ENCODE data around the gene CNTNAP2.

DNA sequence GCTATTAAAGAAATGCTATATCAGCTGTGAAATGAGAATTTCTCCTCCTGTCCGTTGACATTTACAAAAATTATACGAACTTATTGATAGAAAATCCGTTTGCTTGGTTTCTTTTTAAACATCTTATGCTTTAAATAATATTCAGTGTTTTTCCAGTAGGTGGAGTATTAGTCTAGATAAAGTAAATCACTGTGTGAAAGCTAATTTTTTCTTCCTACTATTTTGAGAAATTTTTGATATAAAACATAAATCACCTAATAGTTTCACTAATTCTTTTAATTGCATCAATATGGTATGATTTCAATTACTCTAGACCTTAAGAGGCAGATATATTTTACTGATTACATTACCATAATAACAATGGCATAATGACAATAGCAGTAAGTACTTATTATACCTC, 2138.7 kb downstream of the CNTNAP2 start:
- TF ChIP-seq, protein P1, sequence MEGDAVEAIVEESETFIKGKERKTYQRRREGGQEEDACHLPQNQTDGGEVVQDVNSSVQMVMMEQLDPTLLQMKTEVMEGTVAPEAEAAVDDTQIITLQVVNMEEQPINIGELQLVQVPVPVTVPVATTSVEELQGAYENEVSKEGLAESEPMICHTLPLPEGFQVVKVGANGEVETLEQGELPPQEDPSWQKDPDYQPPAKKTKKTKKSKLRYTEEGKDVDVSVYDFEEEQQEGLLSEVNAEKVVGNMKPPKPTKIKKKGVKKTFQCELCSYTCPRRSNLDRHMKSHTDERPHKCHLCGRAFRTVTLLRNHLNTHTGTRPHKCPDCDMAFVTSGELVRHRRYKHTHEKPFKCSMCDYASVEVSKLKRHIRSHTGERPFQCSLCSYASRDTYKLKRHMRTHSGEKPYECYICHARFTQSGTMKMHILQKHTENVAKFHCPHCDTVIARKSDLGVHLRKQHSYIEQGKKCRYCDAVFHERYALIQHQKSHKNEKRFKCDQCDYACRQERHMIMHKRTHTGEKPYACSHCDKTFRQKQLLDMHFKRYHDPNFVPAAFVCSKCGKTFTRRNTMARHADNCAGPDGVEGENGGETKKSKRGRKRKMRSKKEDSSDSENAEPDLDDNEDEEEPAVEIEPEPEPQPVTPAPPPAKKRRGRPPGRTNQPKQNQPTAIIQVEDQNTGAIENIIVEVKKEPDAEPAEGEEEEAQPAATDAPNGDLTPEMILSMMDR (conservative IDR thresholded peaks at IDR 0.05; ENCODE audit: low read depth, low read length) = peak; percentile 52; the same call in 1 of the 2 replicates
- no peak for TF ChIP-seq EZH2 (IDR thresholded peaks at IDR 0.05; ENCODE audit: borderline replicate concordance, low read depth, low read length, poor library complexity, severe bottlenecking)
